ENCODE measurements around the gene MYT1. TPM values are rescaled to one million over a fixed set of nuclear protein-coding genes. Genes with fewer than 3 reads are reported as not detected.
"Not testable (repeated sequence)": the region's sequence is repeated elsewhere in the genome, so short reads cannot be mapped to it uniquely, and the experiment has no call there.

The MYT1 gene
- total and polyA plus RNA-seq, 2 experiments from 2014 or later: 0.03 to 0.06 TPM

DNA sequence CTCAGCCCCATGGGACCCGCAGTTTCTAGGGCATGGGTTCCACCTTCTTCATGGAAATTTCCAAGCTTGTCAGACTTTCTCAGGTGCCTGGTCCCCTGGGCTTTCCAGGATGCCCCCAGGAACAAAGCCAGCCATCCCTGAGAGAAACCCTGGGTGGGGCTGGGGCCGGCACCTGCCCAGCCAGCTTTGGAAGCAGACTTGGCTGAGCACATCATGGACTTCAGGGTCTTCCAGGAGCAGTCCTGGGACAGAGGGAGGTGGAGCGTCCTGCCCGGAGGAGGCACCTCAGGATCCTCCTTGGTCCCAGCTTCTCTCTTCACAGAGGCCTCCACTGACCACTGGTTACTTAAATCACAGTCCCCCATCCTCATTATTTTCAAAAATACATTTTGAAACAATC is 13.5 kb downstream of the MYT1 start:
- Histone ChIP-seq H2AFZ (no peak overlapping the region), H3K9me3 (ENCODE audit: low read depth) (no peaks in the 10 kb centered on the region), H3K27me3 (peaks cover 14% of the 10 kb centered on the region), H3K4me1 (ENCODE audit: insufficient read depth) (no peaks in the 10 kb centered on the region), H4K20me1 (ENCODE audit: insufficient read depth, poor library complexity, severe bottlenecking) (no peaks in the 10 kb centered on the region), H3K27ac (no peak overlapping the region), H3K9me2 (replicated peaks; ENCODE audit: insufficient read depth) (no peaks in the 10 kb centered on the region), H3K79me2 (no peaks in the 10 kb centered on the region), H3K36me3 (replicated peaks; ENCODE audit: insufficient read depth, low read depth) (no peaks in the 10 kb centered on the region), H3K4me3 (no peak overlapping the region), H3K4me2 (no peak overlapping the region)
- WGBS (ENCODE audit: low lambda C conversion rate, missing lambda C conversion rate): 87% methylated on average over 4 of the region's 4 CpGs
- TF ChIP-seq, protein P1, sequence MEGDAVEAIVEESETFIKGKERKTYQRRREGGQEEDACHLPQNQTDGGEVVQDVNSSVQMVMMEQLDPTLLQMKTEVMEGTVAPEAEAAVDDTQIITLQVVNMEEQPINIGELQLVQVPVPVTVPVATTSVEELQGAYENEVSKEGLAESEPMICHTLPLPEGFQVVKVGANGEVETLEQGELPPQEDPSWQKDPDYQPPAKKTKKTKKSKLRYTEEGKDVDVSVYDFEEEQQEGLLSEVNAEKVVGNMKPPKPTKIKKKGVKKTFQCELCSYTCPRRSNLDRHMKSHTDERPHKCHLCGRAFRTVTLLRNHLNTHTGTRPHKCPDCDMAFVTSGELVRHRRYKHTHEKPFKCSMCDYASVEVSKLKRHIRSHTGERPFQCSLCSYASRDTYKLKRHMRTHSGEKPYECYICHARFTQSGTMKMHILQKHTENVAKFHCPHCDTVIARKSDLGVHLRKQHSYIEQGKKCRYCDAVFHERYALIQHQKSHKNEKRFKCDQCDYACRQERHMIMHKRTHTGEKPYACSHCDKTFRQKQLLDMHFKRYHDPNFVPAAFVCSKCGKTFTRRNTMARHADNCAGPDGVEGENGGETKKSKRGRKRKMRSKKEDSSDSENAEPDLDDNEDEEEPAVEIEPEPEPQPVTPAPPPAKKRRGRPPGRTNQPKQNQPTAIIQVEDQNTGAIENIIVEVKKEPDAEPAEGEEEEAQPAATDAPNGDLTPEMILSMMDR (IDR thresholded peaks at IDR 0.05; ENCODE audit: poor library complexity): no peak
- no peak for TF ChIP-seq EZH2phosphoT487 (IDR thresholded peaks at IDR 0.05; ENCODE audit: low read depth, severe bottlenecking, unreplicated experiment)
- TF ChIP-seq EZH2 (IDR thresholded peaks at IDR 0.05; ENCODE audit: borderline replicate concordance): no peak
- DNase-seq (ENCODE audit: low spot score): no peak

DNA sequence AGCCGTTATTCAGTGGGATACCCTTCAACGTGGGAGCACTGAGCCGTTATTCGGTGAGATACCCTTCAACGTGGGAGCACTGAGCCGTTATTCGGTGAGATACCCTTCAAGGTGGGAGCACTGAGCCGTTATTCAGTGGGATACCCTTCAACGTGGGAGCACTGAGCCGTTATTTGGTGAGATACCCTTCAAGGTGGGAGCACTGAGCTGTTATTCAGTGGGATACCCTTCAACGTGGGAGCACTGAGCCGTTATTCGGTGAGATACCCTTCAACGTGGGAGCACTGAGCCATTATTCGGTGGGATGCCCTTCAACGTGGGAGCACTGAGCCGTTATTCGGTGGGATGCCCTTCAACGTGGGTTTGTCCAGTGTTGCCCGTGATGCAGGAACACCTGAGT is 14.7 kb downstream of the MYT1 start:
- DNase-seq (ENCODE audit: low spot score): not testable (repeated sequence)
- WGBS (ENCODE audit: low lambda C conversion rate, missing lambda C conversion rate): 92% methylated on average over 20 of the region's 20 CpGs

DNA sequence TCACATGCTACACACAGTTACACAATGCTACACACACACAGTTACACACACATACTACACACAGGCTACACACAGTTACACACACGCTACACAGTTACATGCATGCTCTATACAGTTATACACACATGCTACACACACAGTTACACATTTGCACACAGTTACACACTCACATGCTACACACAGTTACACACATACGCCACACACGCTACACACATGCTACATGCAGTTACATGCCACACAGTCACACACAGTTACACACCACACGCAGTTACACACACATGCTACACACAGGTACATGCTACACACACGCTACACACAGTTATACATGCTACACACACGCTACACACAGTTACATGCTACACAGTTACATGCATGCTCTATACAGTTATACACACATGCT is 15.6 kb downstream of the MYT1 start:
- Histone ChIP-seq H3K4me1 (ENCODE audit: insufficient read depth) (no peaks in the 10 kb centered on the region), H3K27me3 (peaks cover 14% of the 10 kb centered on the region), H3K36me3 (replicated peaks; ENCODE audit: insufficient read depth, low read depth) (no peaks in the 10 kb centered on the region), H3K4me3 (no peak overlapping the region), H3K9me2 (replicated peaks; ENCODE audit: insufficient read depth) (no peaks in the 10 kb centered on the region), H2AFZ (no peak overlapping the region), H3K9me3 (ENCODE audit: low read depth) (no peaks in the 10 kb centered on the region), H4K20me1 (ENCODE audit: insufficient read depth, poor library complexity, severe bottlenecking) (no peaks in the 10 kb centered on the region), H3K27ac (no peak overlapping the region), H3K79me2 (no peaks in the 10 kb centered on the region), H3K4me2 (no peak overlapping the region)
- TF ChIP-seq, protein P1 (IDR thresholded peaks at IDR 0.05; ENCODE audit: poor library complexity): no peak
- TF ChIP-seq EZH2 (IDR thresholded peaks at IDR 0.05; ENCODE audit: borderline replicate concordance): no peak
- TF ChIP-seq EZH2phosphoT487 (IDR thresholded peaks at IDR 0.05; ENCODE audit: low read depth, severe bottlenecking, unreplicated experiment): no peak
- WGBS (ENCODE audit: low lambda C conversion rate, missing lambda C conversion rate): 95% methylated on average over 6 of the region's 6 CpGs
- DNase-seq (ENCODE audit: low spot score): no peak

More for the DNA sequence above, 14.7 kb downstream of the MYT1 start:
- H3K9me2 ChIP-seq (replicated peaks; ENCODE audit: insufficient read depth); H3K27ac ChIP-seq; H2AFZ ChIP-seq; H4K20me1 ChIP-seq (ENCODE audit: insufficient read depth, poor library complexity, severe bottlenecking); H3K79me2 ChIP-seq; H3K4me2 ChIP-seq; H3K9me3 ChIP-seq (ENCODE audit: low read depth); H3K36me3 ChIP-seq (replicated peaks; ENCODE audit: insufficient read depth, low read depth); H3K4me1 ChIP-seq (ENCODE audit: insufficient read depth); H3K4me3 ChIP-seq: not testable (repeated sequence)
- peaks cover 14% of the 10 kb centered on the region for H3K27me3 ChIP-seq

DNA sequence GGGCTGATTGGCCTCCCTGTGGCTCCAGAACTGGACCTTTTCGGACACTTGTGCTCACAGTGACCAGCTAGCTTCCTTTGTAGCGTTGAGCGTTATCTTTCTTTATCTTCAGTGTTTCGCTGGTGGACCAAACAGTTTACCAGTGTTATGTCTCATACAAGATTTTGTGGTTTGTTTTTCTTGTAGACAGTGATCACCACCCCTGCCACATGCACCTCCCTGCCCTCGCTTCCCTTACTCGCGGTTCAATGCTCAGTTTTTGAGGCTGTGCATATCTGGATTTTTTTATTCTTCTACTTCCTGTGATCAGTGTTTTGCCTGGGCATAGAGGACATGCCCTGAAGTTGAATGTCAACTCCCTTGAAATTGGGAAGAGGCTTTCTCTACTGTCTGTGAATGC is 16.4 kb downstream of the MYT1 start:
- no peak for DNase-seq (ENCODE audit: low spot score)
- WGBS (ENCODE audit: low lambda C conversion rate, missing lambda C conversion rate): 89% methylated on average over 7 of the region's 7 CpGs
- Histone ChIP-seq H3K27me3 (peaks cover 14% of the 10 kb centered on the region), H3K9me3 (ENCODE audit: low read depth) (no peaks in the 10 kb centered on the region), H3K36me3 (replicated peaks; ENCODE audit: insufficient read depth, low read depth) (no peaks in the 10 kb centered on the region), H3K4me1 (ENCODE audit: insufficient read depth) (no peaks in the 10 kb centered on the region), H2AFZ (no peak overlapping the region), H3K79me2 (no peaks in the 10 kb centered on the region), H3K9me2 (replicated peaks; ENCODE audit: insufficient read depth) (no peaks in the 10 kb centered on the region), H3K4me3 (no peak overlapping the region), H3K27ac (no peak overlapping the region), H4K20me1 (ENCODE audit: insufficient read depth, poor library complexity, severe bottlenecking) (no peaks in the 10 kb centered on the region), H3K4me2 (no peak overlapping the region)
- TF ChIP-seq EZH2phosphoT487 (IDR thresholded peaks at IDR 0.05; ENCODE audit: low read depth, severe bottlenecking, unreplicated experiment) (no peak), EZH2 (IDR thresholded peaks at IDR 0.05; ENCODE audit: borderline replicate concordance) (no peak)
- TF ChIP-seq, protein P1 (IDR thresholded peaks at IDR 0.05; ENCODE audit: poor library complexity): no peak

Measured in hepatocyte (in vitro differentiated cells).